Omental fat pad (tissue), 4 donors: ENCODE data around the gene LHB. TPM values are rescaled to one million over a fixed set of nuclear protein-coding genes. Genes with fewer than 3 reads are reported as not detected.
"Not testable (repeated sequence)": the region's sequence is repeated elsewhere in the genome, so short reads cannot be mapped to it uniquely, and the experiment has no call there.

Experiments used
- ATAC-seq: fragments of 150-250 bp; one replicate; pipeline ENCODE4 v1.9.1; 2016; ENCODE audit warnings: mild to moderate bottlenecking, moderate library complexity; ENCODE audit not compliant: low FRiP score
- DNase-seq: peaks from one replicate; pipeline ENCODE4 v3.0.0-alpha.2; 2019; ENCODE audit warnings: low spot score
- total RNA-seq, 4 donors: library from RNA; depleted of rRNA; stranded (reverse); fragments of >200 nt; gene quantifications; one replicate each; pipeline ENCODE4 v1.1.0, GENCODE V29; 2016
- TF ChIP-seq, protein P1 (sequence below), 3 donors: fragments of 450-650 bp; IDR thresholded peaks; one replicate each; pipeline ENCODE4 v1.5.1; 2016 to 2017; ENCODE audit warnings: antibody characterized with exemption in 3 of 3, mild to moderate bottlenecking in 3 of 3, moderate library complexity in 2 of 3

LHB gene
- total RNA-seq, 4 donors from 2014 or later = not detected

GRCh38 chr19:49059053-49059452 lies 42.2 kb upstream of the LHB start:
- ATAC-seq (no peak), DNase-seq (no peak)
- TF ChIP-seq, protein P1, sequence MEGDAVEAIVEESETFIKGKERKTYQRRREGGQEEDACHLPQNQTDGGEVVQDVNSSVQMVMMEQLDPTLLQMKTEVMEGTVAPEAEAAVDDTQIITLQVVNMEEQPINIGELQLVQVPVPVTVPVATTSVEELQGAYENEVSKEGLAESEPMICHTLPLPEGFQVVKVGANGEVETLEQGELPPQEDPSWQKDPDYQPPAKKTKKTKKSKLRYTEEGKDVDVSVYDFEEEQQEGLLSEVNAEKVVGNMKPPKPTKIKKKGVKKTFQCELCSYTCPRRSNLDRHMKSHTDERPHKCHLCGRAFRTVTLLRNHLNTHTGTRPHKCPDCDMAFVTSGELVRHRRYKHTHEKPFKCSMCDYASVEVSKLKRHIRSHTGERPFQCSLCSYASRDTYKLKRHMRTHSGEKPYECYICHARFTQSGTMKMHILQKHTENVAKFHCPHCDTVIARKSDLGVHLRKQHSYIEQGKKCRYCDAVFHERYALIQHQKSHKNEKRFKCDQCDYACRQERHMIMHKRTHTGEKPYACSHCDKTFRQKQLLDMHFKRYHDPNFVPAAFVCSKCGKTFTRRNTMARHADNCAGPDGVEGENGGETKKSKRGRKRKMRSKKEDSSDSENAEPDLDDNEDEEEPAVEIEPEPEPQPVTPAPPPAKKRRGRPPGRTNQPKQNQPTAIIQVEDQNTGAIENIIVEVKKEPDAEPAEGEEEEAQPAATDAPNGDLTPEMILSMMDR (IDR thresholded peaks at IDR 0.05) = no peak

GRCh38 chr19:49058562-49058961 lies 41.7 kb upstream of the LHB start:
- no peak for DNase-seq
- no peak for ATAC-seq
- TF ChIP-seq, protein P1 (IDR thresholded peaks at IDR 0.05) = no peak

GRCh38 chr19:49057636-49058234 lies 40.8 kb upstream of the LHB start, which contains the start of gene CGB7:
Gene CGB7 (minus strand): TSS chr19:49057749. CDS start chr19:49055375, 2,374 bp downstream.
- peak; percentile 43 for DNase-seq
- peak; percentile 72 for ATAC-seq
- TF ChIP-seq, protein P1 (IDR thresholded peaks at IDR 0.05) = no peak

DNA sequence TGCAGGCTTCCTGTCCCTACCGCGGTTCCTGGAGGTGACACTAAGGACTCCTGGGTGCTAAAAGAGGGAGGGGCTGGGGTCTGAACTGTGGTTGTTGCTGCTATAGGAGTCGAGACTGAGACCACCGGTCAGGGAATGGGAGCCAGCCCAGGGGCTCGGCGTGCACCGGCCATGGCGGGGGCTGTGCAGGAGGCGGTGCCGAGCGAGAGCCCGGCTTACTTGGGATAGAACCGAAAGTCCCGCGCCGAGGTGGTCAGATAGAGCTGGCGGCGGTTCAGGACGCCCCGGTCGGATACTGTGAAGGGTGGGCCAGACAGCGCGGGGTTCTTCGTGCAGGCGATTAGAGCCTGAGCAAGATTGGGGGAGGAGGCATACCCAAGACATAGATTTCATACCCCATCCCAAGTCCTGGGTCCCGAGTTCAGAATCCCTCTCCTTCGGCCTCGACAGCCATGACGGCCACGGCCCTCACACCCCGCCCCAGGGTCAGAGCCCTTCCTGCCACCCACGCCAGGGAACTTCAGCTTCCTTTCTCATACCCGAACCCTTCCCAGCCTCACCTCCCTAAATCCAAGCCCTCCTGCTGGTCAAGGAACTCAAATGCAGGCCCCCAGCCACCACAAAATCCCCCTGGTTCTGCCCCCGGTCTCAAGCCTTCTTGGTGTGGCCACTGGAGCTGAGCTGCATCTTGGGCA lies 40.2 kb upstream of the LHB start:
- ATAC-seq = peak; percentile 26
- not testable (repeated sequence) for DNase-seq

DNA sequence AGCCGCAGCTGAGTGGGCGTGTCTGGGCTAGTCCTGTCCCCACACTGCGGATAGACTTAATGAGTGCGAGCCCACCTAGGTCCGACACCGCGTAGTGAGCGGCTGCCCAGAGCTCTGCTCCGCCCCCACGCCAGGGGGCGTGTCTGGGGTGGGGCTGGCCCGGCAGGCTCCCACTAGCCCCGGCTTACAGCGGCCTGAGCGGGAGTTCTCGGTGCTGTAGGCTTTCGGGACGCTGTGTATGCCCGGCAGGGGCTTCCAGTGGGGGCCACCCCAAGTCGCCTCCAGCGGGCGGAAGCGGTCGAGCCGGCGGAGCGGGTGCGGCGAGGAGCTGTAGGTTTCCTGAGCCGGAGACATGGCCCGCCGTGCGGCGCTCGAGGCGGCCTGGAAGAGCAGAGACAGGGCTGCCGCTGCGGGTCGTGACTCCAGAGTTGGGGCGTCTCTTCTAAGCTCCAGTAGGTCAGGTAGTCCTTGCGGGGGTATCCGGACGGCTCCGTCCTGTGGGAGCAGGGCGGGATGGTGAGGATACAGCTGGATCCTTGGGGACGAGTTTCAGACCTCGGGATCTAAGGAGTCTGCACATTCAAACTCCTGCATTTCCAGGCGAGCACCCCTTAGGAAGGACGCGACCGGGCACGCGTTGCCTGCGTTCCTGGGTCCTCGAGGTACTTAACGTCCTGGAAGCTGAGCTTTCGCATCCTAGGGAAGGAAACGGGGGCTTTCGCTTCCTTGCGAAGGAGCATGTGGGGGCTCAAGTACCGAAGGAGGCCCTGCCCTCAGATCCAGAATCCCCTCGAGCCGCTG lies 39.4 kb upstream of the LHB start:
- DNase-seq = no peak
- peak; percentile 87 for ATAC-seq
- TF ChIP-seq, protein P1 (IDR thresholded peaks at IDR 0.05) = no peak

DNA sequence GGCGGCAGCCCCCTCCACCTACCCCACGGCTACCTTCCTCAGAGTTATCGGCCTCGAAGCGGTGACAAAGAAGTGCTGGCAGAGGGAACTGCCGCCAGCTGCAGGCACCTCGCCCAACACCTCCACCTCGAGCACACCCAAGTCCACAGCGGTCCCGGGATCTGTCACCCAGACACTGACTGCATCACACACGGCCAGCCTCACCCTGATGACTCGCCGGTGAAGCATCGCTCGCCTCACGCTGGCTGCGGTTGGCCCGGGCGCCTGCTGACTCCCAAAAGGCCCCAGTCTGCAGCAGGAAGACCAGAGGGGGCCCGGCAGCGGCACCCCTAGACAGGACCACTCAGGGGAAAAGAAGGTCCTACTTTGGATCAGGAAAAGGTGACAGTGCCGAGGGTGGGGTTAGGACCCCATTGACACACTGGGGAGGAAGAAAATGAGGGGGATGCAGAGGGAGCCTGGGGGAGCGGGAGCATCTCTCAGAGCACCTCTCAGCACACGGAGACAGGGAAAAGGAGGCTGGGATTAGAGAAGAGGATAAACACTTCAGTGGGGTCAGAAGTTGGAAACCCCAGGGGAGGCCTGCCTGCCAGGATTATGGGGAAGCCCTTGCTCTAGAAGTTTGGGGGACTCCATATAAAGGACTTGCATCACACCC lies 33.6 kb upstream of the LHB start:
- not testable (repeated sequence) for ATAC-seq, DNase-seq

GRCh38 chr19:49049834-49050233 lies 32.9 kb upstream of the LHB start:
- not testable (repeated sequence) for ATAC-seq, DNase-seq

- not testable (repeated sequence) for ATAC-seq, DNase-seq
These were observed 32.1 kb upstream of the LHB start, which contains the start of gene CGB8 for GRCh38 chr19:49049011-49049410. Gene CGB8 (minus strand): TSS chr19:49049111. CDS start chr19:49048739, 372 bp downstream.

- DNase-seq, ATAC-seq: not testable (repeated sequence)
These were observed 26.7 kb upstream of the LHB start, which contains the start of gene CGB5 for GRCh38 chr19:49043548-49043947. Gene CGB5 (plus strand): TSS chr19:49043848. CDS start chr19:49044210, 362 bp downstream.

DNA sequence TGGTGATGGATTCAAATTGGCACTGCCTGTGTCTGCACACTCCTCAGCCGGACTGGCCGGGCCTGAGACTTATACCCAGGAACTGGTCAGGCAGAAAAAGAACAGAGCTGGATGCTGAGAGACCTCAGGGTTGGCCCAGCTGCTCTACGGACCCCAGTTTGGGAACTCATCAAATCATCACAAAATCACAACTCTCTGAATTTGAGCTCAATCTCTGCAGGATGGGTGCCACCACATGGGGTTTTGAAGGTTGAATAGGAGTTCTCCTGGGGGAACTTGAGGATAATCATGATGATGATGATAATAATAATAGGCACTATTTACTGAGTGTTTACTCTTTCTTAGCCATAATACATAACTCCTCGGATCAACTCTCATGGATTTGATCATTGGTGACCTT lies 25.8 kb upstream of the LHB start:
- not testable (repeated sequence) for ATAC-seq, DNase-seq
